OCI-LY3 (cell line): Measurements from ENCODE around the gene C19orf25.

Source experiments
- H2AFZ ChIP-seq: fragments of 200-600, 300-600 bp; shearing (Covaris generic); 2 replicates; pipeline ENCODE4 v1.6.0; 2014; ENCODE audit warnings: antibody characterized with exemption, low read depth, low read length
- H3K27ac ChIP-seq: fragments of 200-600, 300-600 bp; sonication (generic); 2 replicates; pipeline ENCODE4 v1.5.1; 2014; ENCODE audit warnings: mild to moderate bottlenecking, low read length, moderate library complexity, mixed read lengths
- H3K27me3 ChIP-seq: fragments of 200-600, 300-600 bp; sonication (generic); 2 replicates; pipeline ENCODE4 v1.6.1; 2014; ENCODE audit warnings: low read depth, low read length, mixed read lengths
- H3K36me3 ChIP-seq: fragments of 200-600, 300-600 bp; sonication (generic); replicated peaks from 2 replicates; pipeline ENCODE3; 2014; ENCODE audit warnings: low read depth, low read length, mixed read lengths
- H3K4me1 ChIP-seq: fragments of 300-600, 200-600 bp; sonication (generic); 2 replicates; pipeline ENCODE4 v1.6.1; 2014; ENCODE audit warnings: low read length, mixed read lengths
- H3K4me2 ChIP-seq: fragments of 200-600, 300-600 bp; sonication (generic); 2 replicates; pipeline ENCODE4 v1.6.1; 2014; ENCODE audit warnings: low read length, mixed read lengths
- H3K4me3 ChIP-seq: fragments of 300-600, 200-600 bp; sonication (generic); 2 replicates; pipeline ENCODE4 v1.5.1; 2014; ENCODE audit warnings: antibody characterized with exemption, mild to moderate bottlenecking, low read length, moderate library complexity
- H3K79me2 ChIP-seq: fragments of 300-600, 200-600 bp; shearing (Covaris generic); 2 replicates; pipeline ENCODE4 v1.6.1; 2014; ENCODE audit warnings: mild to moderate bottlenecking, low read length, mixed read lengths
- H3K9ac ChIP-seq: fragments of 300-600, 200-600 bp; shearing (Covaris generic); 2 replicates; pipeline ENCODE4 v1.6.0; 2014; ENCODE audit warnings: mild to moderate bottlenecking, low read length, moderate library complexity
- H3K9me3 ChIP-seq: fragments of 200-600, 300-600 bp; shearing (Covaris generic); 2 replicates; pipeline ENCODE4 v1.6.1; 2014; ENCODE audit warnings: low read length, mixed read lengths; ENCODE audit not compliant: insufficient read depth
- H4K20me1 ChIP-seq: fragments of 200-600, 300-600 bp; sonication (generic); 2 replicates; pipeline ENCODE4 v1.6.1; 2016; ENCODE audit warnings: low read length, mixed read lengths; ENCODE audit not compliant: insufficient read depth
- CTCF ChIP-seq: fragments of 200-600, 300-600 bp; sonication (generic); IDR thresholded peaks from 2 replicates; pipeline ENCODE4 v1.5.1; 2014; ENCODE audit warnings: antibody characterized with exemption, low read length, low read depth
- EZH2phosphoT487 ChIP-seq: fragments of 200-600 bp; shearing (Covaris generic); IDR thresholded peaks from 2 replicates; pipeline ENCODE4 v1.6.1; 2018; ENCODE audit warnings: antibody characterized with exemption, mixed run types, low read depth

Gene C19orf25

DNA sequence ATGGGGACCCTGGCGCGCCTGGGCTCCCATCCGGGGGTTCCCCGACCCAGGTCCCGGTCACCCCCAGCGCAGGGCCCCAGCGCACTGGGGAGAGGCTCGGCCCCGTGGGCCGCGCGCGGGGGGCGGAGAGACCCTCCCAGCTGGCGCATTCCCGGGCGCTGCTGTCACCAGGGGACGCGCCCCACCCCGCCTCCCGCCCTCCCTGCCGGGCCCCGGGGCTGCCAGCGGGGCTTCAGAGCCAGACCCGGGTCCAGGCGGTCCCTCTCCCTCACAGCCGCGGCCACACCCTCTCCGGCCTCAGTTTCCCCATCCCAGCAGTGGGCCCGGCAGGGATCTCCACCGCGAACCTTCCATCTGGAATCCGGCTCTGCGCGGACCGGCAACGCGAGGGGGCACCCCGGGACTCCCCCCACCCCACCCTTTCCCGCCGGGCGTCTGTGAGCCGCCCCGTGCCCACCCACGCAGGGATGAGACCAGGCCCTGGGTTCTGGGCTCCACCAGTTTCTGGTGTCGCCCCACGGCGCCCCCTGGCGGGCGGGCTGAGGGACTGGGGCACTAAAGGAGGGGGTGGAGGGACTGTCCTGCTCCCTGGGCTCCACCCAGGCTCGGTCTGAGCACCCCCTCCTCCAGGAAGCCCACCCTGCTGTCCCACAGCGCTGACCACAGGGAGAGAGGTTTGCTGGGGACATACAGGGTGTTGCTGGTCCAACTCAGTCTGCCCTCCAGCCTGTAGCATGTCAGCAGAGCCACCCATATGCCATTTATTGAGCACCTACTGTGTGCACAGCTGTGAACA lies 34.7 kb upstream of the C19orf25 start:
- H3K9ac ChIP-seq, result 0 out of 2 replicates have a peak overlapping the region, but pooled peaks have one; percentile 23
- no peaks in the 10 kb centered on the region for H3K36me3 ChIP-seq
- H3K79me2 ChIP-seq, result no peaks in the 10 kb centered on the region
- no peaks in the 10 kb centered on the region for H3K9me3 ChIP-seq
- H2AFZ ChIP-seq, result no peak overlapping the region
- no peak overlapping the region for H3K27ac ChIP-seq
- no peaks in the 10 kb centered on the region for H3K4me1 ChIP-seq
- peak overlapping the region; percentile 74 for H3K4me3 ChIP-seq
- no peaks in the 10 kb centered on the region for H3K27me3 ChIP-seq
- H3K4me2 ChIP-seq, result peak overlapping the region; percentile 47
- no peaks in the 10 kb centered on the region for H4K20me1 ChIP-seq
- peak; percentile 56 for TF ChIP-seq CTCF
- no peak for TF ChIP-seq EZH2phosphoT487

DNA sequence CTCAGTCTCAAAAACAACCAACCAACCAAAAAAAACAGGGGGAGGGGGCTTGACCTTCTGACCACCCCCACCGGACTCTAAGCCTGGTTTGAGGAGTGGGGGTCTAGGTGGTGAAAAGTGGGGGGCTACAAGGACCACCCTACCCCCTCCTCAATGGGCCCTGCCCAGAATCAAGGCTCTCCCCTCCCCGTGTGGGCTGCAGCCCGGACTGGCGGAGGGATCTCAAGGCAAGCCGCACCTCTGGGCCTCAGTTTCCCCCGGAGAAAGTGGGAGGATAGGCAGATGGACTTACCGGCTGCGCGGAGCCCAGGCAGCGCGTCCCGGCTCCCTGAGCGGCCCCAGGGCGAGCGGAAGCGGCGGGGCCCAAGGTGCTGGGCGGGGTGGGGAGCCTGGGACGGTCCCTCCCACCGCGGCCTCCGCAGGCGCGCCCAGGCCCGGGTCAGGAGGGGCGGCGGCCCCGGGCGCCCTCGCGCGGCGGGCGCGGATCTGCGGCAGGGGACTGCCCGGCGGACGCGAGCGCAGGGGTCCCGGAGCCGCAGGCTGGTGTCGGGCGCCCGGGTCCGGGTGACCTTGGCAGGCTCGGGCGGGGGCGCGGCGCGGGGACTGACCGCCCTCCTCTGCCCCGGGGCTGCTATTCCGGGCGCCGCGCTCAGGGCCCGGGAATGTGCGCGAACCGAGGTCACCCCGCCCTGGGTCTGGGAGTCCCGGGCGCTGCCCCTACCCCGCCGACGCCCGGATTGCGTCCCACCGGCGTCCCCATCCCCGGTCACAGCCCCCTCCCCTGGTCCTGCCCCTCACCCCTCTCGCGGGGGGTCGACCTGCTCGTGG lies 33.9 kb upstream of the C19orf25 start, which contains the start of gene ADAMTSL5:
ADAMTSL5 (minus strand) TSS at position 349 of the 828 bp plus-strand sequence. CDS start 2,076 bp downstream, outside the sequence.
- TF ChIP-seq CTCF (no peak), EZH2phosphoT487 (no peak)
- Histone ChIP-seq H2AFZ (no peak within 1 kb of the TSS), H3K79me2 (no peaks in the 10 kb centered on the region), H4K20me1 (no peaks in the 10 kb centered on the region), H3K9me3 (no peaks in the 10 kb centered on the region), H3K4me3 (peak within 1 kb of the TSS; percentile 74), H3K4me1 (no peaks in the 10 kb centered on the region), H3K36me3 (no peaks in the 10 kb centered on the region), H3K27me3 (no peaks in the 10 kb centered on the region), H3K27ac (no peak within 1 kb of the TSS), H3K9ac (peak within 1 kb of the TSS; percentile 23; the same call in 1 of the 2 replicates), H3K4me2 (peak within 1 kb of the TSS; percentile 47)

DNA sequence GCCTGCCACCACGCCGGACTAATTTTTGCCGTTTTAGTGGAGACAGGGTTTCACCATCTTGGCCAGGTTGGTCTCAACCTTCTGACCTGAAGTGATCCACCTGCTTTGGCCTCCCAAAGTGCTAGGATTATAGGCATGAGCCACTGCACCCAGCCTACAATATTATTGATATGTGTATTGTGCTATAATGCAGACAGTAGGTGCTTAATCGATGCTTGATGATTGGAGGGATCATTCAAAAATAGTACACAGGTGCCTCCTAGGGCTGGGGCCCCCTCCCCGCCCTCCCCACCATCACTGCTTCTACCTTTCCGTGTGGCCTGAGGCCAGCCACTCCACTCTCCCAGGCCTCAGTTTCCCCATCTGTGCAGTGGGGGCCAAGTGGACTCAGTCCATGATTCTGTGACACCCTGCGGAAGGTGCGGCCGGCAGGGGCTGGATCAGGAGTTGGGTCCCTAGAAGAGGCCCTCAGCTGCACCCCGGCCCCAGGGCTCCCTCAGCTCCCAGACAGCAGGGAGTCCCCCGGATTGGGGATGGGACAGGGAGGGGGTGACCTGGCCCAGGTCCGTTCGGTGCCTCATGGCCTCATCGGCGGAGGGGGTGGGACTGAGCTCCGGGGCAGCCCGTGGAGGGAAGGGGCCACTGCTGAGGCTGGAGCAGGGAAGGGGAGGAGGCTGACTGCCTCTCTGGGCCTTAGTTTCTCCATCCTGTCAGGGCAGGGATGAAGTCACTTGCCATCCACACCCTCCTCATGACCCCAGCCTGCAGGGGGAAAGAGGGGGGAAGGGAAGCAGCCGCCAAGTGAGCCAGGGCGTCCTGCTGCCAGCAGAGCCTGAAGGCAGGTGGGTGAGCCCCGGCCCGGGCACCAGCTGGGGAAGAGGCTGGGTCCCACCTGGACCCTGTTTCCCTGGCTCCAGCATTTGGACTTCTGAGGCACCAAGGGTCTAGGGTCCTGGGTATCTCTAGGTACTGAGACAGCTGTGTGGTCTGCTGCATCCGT lies 32.6 kb upstream of the C19orf25 start:
- no peak overlapping the region for H2AFZ ChIP-seq
- no peaks in the 10 kb centered on the region for H3K4me1 ChIP-seq
- no peaks in the 10 kb centered on the region for H3K9me3 ChIP-seq
- H3K4me2 ChIP-seq, result no peak overlapping the region
- no peaks in the 10 kb centered on the region for H3K36me3 ChIP-seq
- no peaks in the 10 kb centered on the region for H4K20me1 ChIP-seq
- H3K4me3 ChIP-seq, result no peak overlapping the region
- no peaks in the 10 kb centered on the region for H3K79me2 ChIP-seq
- TF ChIP-seq CTCF (no peak), EZH2phosphoT487 (no peak)
- no peak overlapping the region for H3K27ac ChIP-seq
- no peak overlapping the region for H3K9ac ChIP-seq
- H3K27me3 ChIP-seq, result no peaks in the 10 kb centered on the region
